ENCODE results near the gene CCNK.
A peak's percentile ranks its signal among the peaks of the same experiment; 100 is the strongest.

The CCNK gene

GRCh38 chr14:99480917-99481744 is at the start of gene CCNK:
TSS of gene CCNK (plus strand) at chr14:99481409. CDS start at chr14:99492678, 11,269 bp downstream.
- DNase-seq (ENCODE audit: low read depth in 2 of 2), result peak; percentile 100

GRCh38 chr14:99431986-99432385 is 49.2 kb upstream of the CCNK start:
- no peak for DNase-seq (ENCODE audit: low read depth in 2 of 2)

- DNase-seq (ENCODE audit: low read depth in 2 of 2), result no peak
Observed at GRCh38 chr14:99432485-99432884, 48.7 kb upstream of the CCNK start.

GRCh38 chr14:99435327-99435726 is 45.9 kb upstream of the CCNK start:
- DNase-seq (ENCODE audit: low read depth in 2 of 2), result no peak

- no peak for DNase-seq (ENCODE audit: low read depth in 2 of 2)
Observed at GRCh38 chr14:99436247-99437180, 44.7 kb upstream of the CCNK start.

- no peak for DNase-seq (ENCODE audit: low read depth in 2 of 2)
Observed at GRCh38 chr14:99437706-99438105, 43.5 kb upstream of the CCNK start.

GRCh38 chr14:99440278-99440677 is 40.9 kb upstream of the CCNK start:
- DNase-seq (ENCODE audit: low read depth in 2 of 2), result no peak

- DNase-seq (ENCODE audit: low read depth in 2 of 2), result no peak
Observed at GRCh38 chr14:99441157-99441870, 39.9 kb upstream of the CCNK start.

- no peak for DNase-seq (ENCODE audit: low read depth in 2 of 2)
Observed at GRCh38 chr14:99441918-99442317, 39.3 kb upstream of the CCNK start.

- no peak for DNase-seq (ENCODE audit: low read depth in 2 of 2)
Observed at GRCh38 chr14:99445931-99446330, 35.3 kb upstream of the CCNK start.

GRCh38 chr14:99447739-99448138 is 33.5 kb upstream of the CCNK start:
- DNase-seq (ENCODE audit: low read depth in 2 of 2), result no peak

GRCh38 chr14:99450266-99450665 is 30.9 kb upstream of the CCNK start:
- DNase-seq (ENCODE audit: low read depth in 2 of 2), result no peak

GRCh38 chr14:99451234-99451633 is 30.0 kb upstream of the CCNK start:
- DNase-seq (ENCODE audit: low read depth in 2 of 2), result no peak

- DNase-seq (ENCODE audit: low read depth in 2 of 2), result no peak
Observed at GRCh38 chr14:99452968-99453367, 28.2 kb upstream of the CCNK start.

- no peak for DNase-seq (ENCODE audit: low read depth in 2 of 2)
Observed at GRCh38 chr14:99454246-99454645, 27.0 kb upstream of the CCNK start.

- no peak for DNase-seq (ENCODE audit: low read depth in 2 of 2)
Observed at GRCh38 chr14:99459481-99460100, 21.6 kb upstream of the CCNK start.

- no peak for DNase-seq (ENCODE audit: low read depth in 2 of 2)
Observed at GRCh38 chr14:99460793-99461192, 20.4 kb upstream of the CCNK start.

GRCh38 chr14:99461411-99462085 is 19.7 kb upstream of the CCNK start:
- no peak for DNase-seq (ENCODE audit: low read depth in 2 of 2)

- no peak for DNase-seq (ENCODE audit: low read depth in 2 of 2)
Observed at GRCh38 chr14:99462210-99462609, 19.0 kb upstream of the CCNK start.

- DNase-seq (ENCODE audit: low read depth in 2 of 2), result no peak
Observed at GRCh38 chr14:99463974-99464373, 17.2 kb upstream of the CCNK start.

GRCh38 chr14:99465288-99465687 is 15.9 kb upstream of the CCNK start:
- DNase-seq (ENCODE audit: low read depth in 2 of 2), result no peak
